Pancreas (tissue), 10 donors: Measurements from ENCODE around the gene THRAP3. TPM values are rescaled to one million over a fixed set of nuclear protein-coding genes. Genes with fewer than 3 reads are reported as not detected.

ENCODE experiments used
- ATAC-seq, 4 donors: fragments of 200-7000 bp; cut with Tn5 transposase; one replicate each; pipeline versions ENCODE4 v1.8.0 to v1.9.1; 2020; ENCODE audit warnings: mild to moderate bottlenecking in 4 of 4, moderate library complexity in 4 of 4
- DNase-seq, 6 donors: peaks; one replicate each; pipeline ENCODE4 v3.0.0-alpha.2; 2020
- FAIRE-seq: peaks from 2 replicates; lab custom pipeline; 2012; peaks lifted over from hg19 to GRCh38; lab: Jason Lieb, UNC
- H3K27ac ChIP-seq, 4 donors: fragments of 200-600 bp; sonication (generic); 1 replicate in 3 of 4; 2 replicates in 1 of 4; pipeline versions ENCODE4 v1.5.0 to v1.8.0; 2020
- H3K27me3 ChIP-seq, 4 donors: fragments of 200-600 bp; one replicate each; pipeline ENCODE4 v1.8.0; 2021
- H3K36me3 ChIP-seq, 3 donors: fragments of 200-600 bp; sonication (generic) in 1 of 3; one replicate each; pipeline versions ENCODE4 v1.5.0 to v1.8.0; 2020 to 2021
- H3K4me1 ChIP-seq, 3 donors: fragments of 200-600 bp; one replicate each; pipeline ENCODE4 v1.8.0; 2021
- H3K4me3 ChIP-seq, 4 donors: fragments of 200-600 bp; sonication (generic) in 2 of 4; one replicate each; pipeline versions ENCODE4 v1.5.0 to v1.8.0; 2020 to 2021
- H3K9me3 ChIP-seq, 4 donors: fragments of 200-600 bp; one replicate each; pipeline ENCODE4 v1.8.0; 2021
- WGBS, 2 donors: extraction: QIAGEN DNeasy Blood & Tissue Kit; methylation state at CpG; one replicate each; pipeline ENCODE4 v1.1.7; 2013; 5-methylcytosine and 5-hydroxymethylcytosine counted together
- intact Hi-C, 3 donors: fragments of 100-400 bp; cut with DNase I; formaldehyde crosslinking; loops; one replicate each; pipeline versions ENCODE4 v1.11.1 to v1.14.2; 2022
- polyA plus RNA-seq, 2 donors: library from polyadenylated mRNA; stranded (reverse); fragments of 200-250 nt; gene quantifications; one replicate each; pipeline ENCODE4 v1.2.3, GENCODE V29; 2013
- total RNA-seq, 6 donors: library from RNA; stranded (reverse); fragmentation: NEBNext Ultra II Directional in 4 of 6; extraction: Animal tissue kit (Norgen Biotek cat#: 25700) in 4 of 6; gene quantifications; one replicate each; pipeline versions ENCODE4 v1.2.1 to v1.2.4, GENCODE V29; 2021 to 2023
- TF ChIP-seq, protein P1 (sequence below), 4 donors: fragments of 200-600 bp; sonication (generic) in 3 of 4; IDR thresholded peaks; one replicate each; pipeline versions ENCODE4 v1.5.0 to v1.8.0; 2021; ENCODE audit warnings: antibody characterized with exemption in 4 of 4
- donor health status: healthy with polysubstance abuse.
- donor health status: DM: no; HTN: no; CAD: no; lungs with moderate emphysema.
- donor health status: DM: no; HTN: no; CAD: no.
- donor health status: control.
- donor health status: control.
- donor health status: Bipolar disorder and iron deficiency.
- donor health status: DM: yes; HTN: yes; CAD: no.
- donor health status: DM: no; HTN: no; CAD: no.
- donor health status: DM: no; HTN: no; CAD: no.
- donor health status: DM: yes; HTN: yes; CAD: no.

Gene THRAP3
- total and polyA plus RNA-seq, 8 donors: 17.0 to 54.7 (median 29.9) TPM

DNA sequence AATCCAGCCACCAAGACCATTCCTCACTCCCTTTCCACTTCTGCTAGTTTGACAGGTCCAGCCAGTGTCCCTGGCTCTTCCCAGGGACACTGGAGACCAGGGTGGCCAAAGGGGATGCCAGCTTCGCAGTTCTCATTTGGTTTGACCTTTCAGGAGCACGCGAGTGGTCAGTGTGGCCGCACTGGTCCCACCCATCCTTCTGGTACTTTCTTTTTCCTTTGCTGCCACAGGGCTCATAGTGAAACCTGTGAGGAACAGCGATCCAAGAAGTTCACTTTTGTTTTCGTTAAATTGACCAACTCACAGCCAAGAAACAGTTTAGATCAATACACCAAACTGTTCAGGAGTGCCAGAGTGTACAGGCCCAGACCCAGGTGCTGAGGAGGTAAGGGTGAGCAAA is 113.6 kb downstream of the THRAP3 start:
- H3K9me3 ChIP-seq: no peaks in the 10 kb centered on the region
- DNase-seq (no peak), FAIRE-seq (no peak), ATAC-seq (no peak)
- no peak overlapping the region for H3K4me3 ChIP-seq
- intact Hi-C loops: no loop called here
- H3K27ac ChIP-seq: no peak overlapping the region
- H3K36me3 ChIP-seq: peaks cover 0 to 7% (median 0%) of the 10 kb centered on the region in 3 donors
- TF ChIP-seq, protein P1, sequence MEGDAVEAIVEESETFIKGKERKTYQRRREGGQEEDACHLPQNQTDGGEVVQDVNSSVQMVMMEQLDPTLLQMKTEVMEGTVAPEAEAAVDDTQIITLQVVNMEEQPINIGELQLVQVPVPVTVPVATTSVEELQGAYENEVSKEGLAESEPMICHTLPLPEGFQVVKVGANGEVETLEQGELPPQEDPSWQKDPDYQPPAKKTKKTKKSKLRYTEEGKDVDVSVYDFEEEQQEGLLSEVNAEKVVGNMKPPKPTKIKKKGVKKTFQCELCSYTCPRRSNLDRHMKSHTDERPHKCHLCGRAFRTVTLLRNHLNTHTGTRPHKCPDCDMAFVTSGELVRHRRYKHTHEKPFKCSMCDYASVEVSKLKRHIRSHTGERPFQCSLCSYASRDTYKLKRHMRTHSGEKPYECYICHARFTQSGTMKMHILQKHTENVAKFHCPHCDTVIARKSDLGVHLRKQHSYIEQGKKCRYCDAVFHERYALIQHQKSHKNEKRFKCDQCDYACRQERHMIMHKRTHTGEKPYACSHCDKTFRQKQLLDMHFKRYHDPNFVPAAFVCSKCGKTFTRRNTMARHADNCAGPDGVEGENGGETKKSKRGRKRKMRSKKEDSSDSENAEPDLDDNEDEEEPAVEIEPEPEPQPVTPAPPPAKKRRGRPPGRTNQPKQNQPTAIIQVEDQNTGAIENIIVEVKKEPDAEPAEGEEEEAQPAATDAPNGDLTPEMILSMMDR (IDR thresholded peaks at IDR 0.05): no peak
- no peaks in the 10 kb centered on the region for H3K4me1 ChIP-seq
- H3K27me3 ChIP-seq: no peaks in the 10 kb centered on the region
- WGBS, 2 donors: 78 to 86% methylated on average over 6 of the region's 6 CpGs

DNA sequence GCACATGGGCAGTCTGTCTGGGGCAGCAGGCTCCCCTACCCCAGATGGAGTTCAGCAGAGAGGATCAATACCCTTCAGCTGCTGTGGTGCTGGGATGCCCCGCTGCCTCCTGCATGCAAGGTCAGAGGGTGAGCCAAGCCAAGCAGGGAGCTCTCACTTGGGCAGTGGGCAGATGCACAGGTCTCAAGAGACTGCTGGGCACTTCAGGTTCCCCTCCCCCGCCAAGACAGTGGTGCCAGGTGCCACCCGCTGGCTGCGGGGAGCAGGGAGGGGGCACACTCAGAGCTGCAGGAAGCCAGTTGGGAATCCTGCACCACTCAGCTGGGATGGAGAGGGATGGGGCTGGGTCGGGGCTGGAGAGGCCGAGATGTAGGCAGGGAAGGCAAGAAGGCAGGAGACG is 115.0 kb downstream of the THRAP3 start:
- H3K4me3 ChIP-seq: no peak overlapping the region
- H3K27me3 ChIP-seq: no peaks in the 10 kb centered on the region
- no peaks in the 10 kb centered on the region for H3K4me1 ChIP-seq
- TF ChIP-seq, protein P1 (IDR thresholded peaks at IDR 0.05): no peak
- no peak overlapping the region for H3K27ac ChIP-seq
- 71 to 80% methylated on average over 7 of the region's 7 CpGs for WGBS, 2 donors
- intact Hi-C loops: no loop called here
- no peaks in the 10 kb centered on the region for H3K9me3 ChIP-seq
- peaks cover 0 to 18% (median under 1%) of the 10 kb centered on the region in 3 donors for H3K36me3 ChIP-seq
- FAIRE-seq (no peak), ATAC-seq (peak in 1 of 4 donors; percentile 23), DNase-seq (peak in 1 of 6 donors; percentile 52)

DNA sequence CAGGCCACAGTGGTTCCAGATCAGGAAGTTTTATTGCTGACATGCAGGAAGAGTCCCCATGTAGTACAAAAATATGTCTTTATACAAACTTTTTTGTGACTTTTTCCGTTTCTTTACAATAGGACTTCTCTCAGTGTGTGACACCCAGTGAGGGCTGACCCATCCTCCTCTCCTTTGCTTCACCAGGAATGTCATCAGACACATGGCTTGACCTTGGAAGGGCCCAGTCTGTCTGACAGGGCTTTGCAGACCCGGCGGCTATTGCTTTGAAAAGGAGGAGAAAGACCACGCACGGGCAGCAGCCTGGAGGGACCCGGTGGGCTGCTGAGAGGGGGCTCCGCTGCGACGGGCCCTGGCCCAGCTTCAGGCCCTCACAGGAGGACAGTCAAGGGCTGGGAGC is 115.4 kb downstream of the THRAP3 start:
- no peak for DNase-seq
- WGBS, 2 donors: 81% methylated on average over 9 of the region's 9 CpGs
- no peak for FAIRE-seq
- H3K27ac ChIP-seq: no peak overlapping the region
- no peaks in the 10 kb centered on the region for H3K9me3 ChIP-seq
- H3K27me3 ChIP-seq: no peaks in the 10 kb centered on the region
- ATAC-seq: no peak
- H3K36me3 ChIP-seq: peaks cover 0 to 18% (median 4%) of the 10 kb centered on the region in 3 donors
- intact Hi-C loops: loop anchor here in 2 of 3 donors (5.0 to 10.0 kb wide), 2 partner anchors 75 to 78 kb away; no protein-coding TSS in a partner anchor
- TF ChIP-seq, protein P1 (IDR thresholded peaks at IDR 0.05): no peak
- no peak overlapping the region for H3K4me3 ChIP-seq
- H3K4me1 ChIP-seq: no peaks in the 10 kb centered on the region

DNA sequence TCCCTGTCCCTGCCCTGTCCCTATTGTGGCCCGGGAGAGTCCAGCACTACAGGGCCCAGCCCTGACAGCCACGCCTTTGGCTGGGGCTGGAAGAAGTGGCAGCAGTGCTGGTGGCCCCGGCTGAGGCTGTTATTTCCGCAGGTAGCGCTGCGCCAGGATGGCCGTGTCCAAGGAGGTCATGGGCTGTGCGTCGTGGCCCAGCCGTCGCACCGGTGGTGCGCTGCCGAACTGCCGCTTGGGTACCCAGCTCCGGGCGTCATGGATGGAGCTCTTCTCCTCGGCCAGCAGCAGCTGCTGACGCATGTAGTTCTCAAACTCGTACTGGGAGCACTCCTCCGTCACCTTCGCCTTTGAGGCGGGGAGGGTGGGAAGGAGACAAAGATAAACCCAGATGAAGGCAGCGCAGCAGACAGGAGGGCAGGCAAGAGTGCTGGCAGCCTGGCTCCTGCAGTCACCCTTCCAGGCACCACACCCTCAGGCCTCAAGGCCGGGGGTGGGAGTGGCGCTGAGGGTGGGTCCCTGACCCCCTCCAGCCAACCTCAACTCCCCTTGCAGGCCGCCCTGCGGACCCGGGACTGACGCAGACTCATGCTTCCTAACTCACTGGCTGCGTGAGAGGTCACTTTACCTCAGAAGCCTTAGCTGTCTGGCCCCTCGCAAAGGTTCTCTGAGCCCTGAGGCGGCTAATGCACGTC is 117.5 kb downstream of the THRAP3 start:
- intact Hi-C loops: loop anchor here in 2 of 3 donors (5.0 to 10.0 kb wide), 2 partner anchors 73 to 76 kb away; no protein-coding TSS in a partner anchor
- no peak for FAIRE-seq
- no peak for ATAC-seq
- 89 to 90% methylated on average over 33 to 34 of the region's 34 CpGs for WGBS, 2 donors
- H3K27ac ChIP-seq: no peak overlapping the region
- no peaks in the 10 kb centered on the region for H3K9me3 ChIP-seq
- H3K4me1 ChIP-seq: no peaks in the 10 kb centered on the region
- DNase-seq: peak in 1 of 6 donors; percentile 51
- no peaks in the 10 kb centered on the region for H3K27me3 ChIP-seq
- H3K36me3 ChIP-seq: peaks cover 4 to 28% (median 9%) of the 10 kb centered on the region in 3 donors
- TF ChIP-seq, protein P1 (IDR thresholded peaks at IDR 0.05): no peak
- no peak overlapping the region for H3K4me3 ChIP-seq
